ENCODE results near the gene OR2C3. TPM values are rescaled to one million over a fixed set of nuclear protein-coding genes. Genes with fewer than 3 reads are reported as not detected.

OR2C3 gene
- 0.23 TPM for total RNA-seq

GRCh38 chr1:247536340-247536739 is at the start of gene OR2C3:
TSS of gene OR2C3 (minus strand) at chr1:247536440. CDS start at chr1:247532511, 3,929 bp downstream.

GRCh38 chr1:247548769-247549182 is 12.5 kb upstream of the OR2C3 start, which contains the start of gene GCSAML:
TSS of gene GCSAML (plus strand) at chr1:247549134. CDS start at chr1:247549192, 58 bp downstream.

Other genes with a start within 250 kb of the OR2C3 start
- 15.9 TPM for gene ZNF496, start 204.6 kb downstream of the OR2C3 start, total RNA-seq
- gene NLRP3, start 120.3 kb downstream of the OR2C3 start, total RNA-seq, result 1.8 TPM
- not detected for gene OR2B11, start 78.3 kb downstream of the OR2C3 start, total RNA-seq
- 0.69 TPM for gene GCSAML, start 12.7 kb upstream of the OR2C3 start, total RNA-seq
- not detected for gene OR2G2, start 51.9 kb upstream of the OR2C3 start, total RNA-seq
- gene OR2G3, start 69.1 kb upstream of the OR2C3 start, total RNA-seq, result not detected
- not detected for gene OR13G1, start 143.3 kb upstream of the OR2C3 start, total RNA-seq
- not detected for gene OR6F1, start 180.2 kb upstream of the OR2C3 start, total RNA-seq
- gene OR14K1, start 202.2 kb upstream of the OR2C3 start, total RNA-seq, result not detected
- not detected for gene OR14A2, start 211.7 kb upstream of the OR2C3 start, total RNA-seq
- gene OR1C1, start 224.1 kb upstream of the OR2C3 start, total RNA-seq, result not detected

Data from diencephalon (tissue), 1 donor.